ENCODE results near the gene RHOV.

DNA sequence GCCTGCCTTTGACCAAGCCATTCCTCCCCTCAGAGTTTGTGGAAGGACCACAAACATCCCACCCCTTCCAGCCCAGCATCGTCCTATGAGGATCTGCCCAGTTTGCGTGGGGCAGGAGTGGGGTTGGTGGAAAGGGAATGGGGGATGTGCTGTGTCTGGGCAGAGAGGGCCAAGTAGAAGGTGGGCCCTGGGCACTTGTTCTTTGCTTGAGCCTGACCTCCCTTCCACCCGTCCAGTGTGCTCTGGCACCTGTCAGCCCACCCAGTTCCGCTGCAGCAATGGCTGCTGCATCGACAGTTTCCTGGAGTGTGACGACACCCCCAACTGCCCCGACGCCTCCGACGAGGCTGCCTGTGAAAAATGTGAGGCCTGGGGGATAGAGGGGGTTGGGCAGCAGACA, 19.9 kb downstream of the RHOV start:
- TF ChIP-seq, protein P1, sequence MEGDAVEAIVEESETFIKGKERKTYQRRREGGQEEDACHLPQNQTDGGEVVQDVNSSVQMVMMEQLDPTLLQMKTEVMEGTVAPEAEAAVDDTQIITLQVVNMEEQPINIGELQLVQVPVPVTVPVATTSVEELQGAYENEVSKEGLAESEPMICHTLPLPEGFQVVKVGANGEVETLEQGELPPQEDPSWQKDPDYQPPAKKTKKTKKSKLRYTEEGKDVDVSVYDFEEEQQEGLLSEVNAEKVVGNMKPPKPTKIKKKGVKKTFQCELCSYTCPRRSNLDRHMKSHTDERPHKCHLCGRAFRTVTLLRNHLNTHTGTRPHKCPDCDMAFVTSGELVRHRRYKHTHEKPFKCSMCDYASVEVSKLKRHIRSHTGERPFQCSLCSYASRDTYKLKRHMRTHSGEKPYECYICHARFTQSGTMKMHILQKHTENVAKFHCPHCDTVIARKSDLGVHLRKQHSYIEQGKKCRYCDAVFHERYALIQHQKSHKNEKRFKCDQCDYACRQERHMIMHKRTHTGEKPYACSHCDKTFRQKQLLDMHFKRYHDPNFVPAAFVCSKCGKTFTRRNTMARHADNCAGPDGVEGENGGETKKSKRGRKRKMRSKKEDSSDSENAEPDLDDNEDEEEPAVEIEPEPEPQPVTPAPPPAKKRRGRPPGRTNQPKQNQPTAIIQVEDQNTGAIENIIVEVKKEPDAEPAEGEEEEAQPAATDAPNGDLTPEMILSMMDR (IDR thresholded peaks at IDR 0.05), result no peak
- TF ChIP-seq POLR2A (IDR thresholded peaks at IDR 0.05), result no peak
